Omental fat pad (tissue), 4 donors: ENCODE results near the gene PKNOX2. TPM values are rescaled to one million over a fixed set of nuclear protein-coding genes. Genes with fewer than 3 reads are reported as not detected.
A peak's percentile ranks its signal among the peaks of the same experiment; 100 is the strongest.

Experiments used
- ATAC-seq: fragments of 150-250 bp; one replicate; pipeline ENCODE4 v1.9.1; 2016; ENCODE audit warnings: mild to moderate bottlenecking, moderate library complexity; ENCODE audit not compliant: low FRiP score
- DNase-seq: peaks from one replicate; pipeline ENCODE4 v3.0.0-alpha.2; 2019; ENCODE audit warnings: low spot score
- CTCF ChIP-seq, 3 donors: fragments of 450-650 bp; IDR thresholded peaks; one replicate each; pipeline ENCODE4 v1.5.1; 2016 to 2017; ENCODE audit warnings: antibody characterized with exemption in 3 of 3, mild to moderate bottlenecking in 3 of 3, moderate library complexity in 2 of 3
- total RNA-seq, 4 donors: library from RNA; depleted of rRNA; stranded (reverse); fragments of >200 nt; gene quantifications; one replicate each; pipeline ENCODE4 v1.1.0, GENCODE V29; 2016

The PKNOX2 gene
- total RNA-seq, 4 donors from 2014 or later = 0.19 to 2.7 (median 0.82) TPM

- no peak for DNase-seq
- TF ChIP-seq CTCF (IDR thresholded peaks at IDR 0.05) = no peak
- peak; percentile 44 for ATAC-seq
Observed at GRCh38 chr11:125338886-125339811, 174.6 kb downstream of the PKNOX2 start.

- no peak for TF ChIP-seq CTCF (IDR thresholded peaks at IDR 0.05)
Observed at GRCh38 chr11:125341676-125342075, 177.1 kb downstream of the PKNOX2 start.

GRCh38 chr11:125342281-125342930 lies 177.9 kb downstream of the PKNOX2 start:
- no peak for ATAC-seq
- no peak for TF ChIP-seq CTCF (IDR thresholded peaks at IDR 0.05)
- DNase-seq = no peak

More at GRCh38 chr11:125341676-125342075, 177.1 kb downstream of the PKNOX2 start:
- ATAC-seq (no peak), DNase-seq (no peak)

GRCh38 chr11:125343086-125343717 lies 178.7 kb downstream of the PKNOX2 start:
- TF ChIP-seq CTCF (IDR thresholded peaks at IDR 0.05) = no peak
- DNase-seq = no peak
- ATAC-seq = no peak

GRCh38 chr11:125343718-125344131 lies 179.2 kb downstream of the PKNOX2 start:
- no peak for TF ChIP-seq CTCF (IDR thresholded peaks at IDR 0.05)
- no peak for DNase-seq
- no peak for ATAC-seq

GRCh38 chr11:125344846-125345420 lies 180.4 kb downstream of the PKNOX2 start:
- no peak for ATAC-seq
- no peak for DNase-seq
- TF ChIP-seq CTCF (IDR thresholded peaks at IDR 0.05) = no peak
